GM18909 (cell line): ENCODE results near the gene SPINK14.

Experiments
- ATAC-seq: cut with Tn5 transposase; IDR thresholded peaks from one replicate; pipeline ENCODE4 v1.9.1; 2021; ENCODE audit warnings: mild to moderate bottlenecking; ENCODE audit not compliant: unreplicated experiment, poor library complexity

SPINK14 gene

GRCh38 chr5:148191010-148191409 lies 22.7 kb downstream of the SPINK14 start:
- ATAC-seq = no peak

GRCh38 chr5:148193202-148193601 lies 24.9 kb downstream of the SPINK14 start:
- no peak for ATAC-seq

- no peak for ATAC-seq
These were observed 32.8 kb downstream of the SPINK14 start for GRCh38 chr5:148201151-148201550.

- no peak for ATAC-seq
These were observed 34.3 kb downstream of the SPINK14 start, which contains the start of gene SPINK6 for GRCh38 chr5:148202531-148203203. TSS of gene SPINK6 (plus strand) at chr5:148203042. CDS start at chr5:148203097, 55 bp downstream.

- no peak for ATAC-seq
These were observed 36.9 kb downstream of the SPINK14 start for GRCh38 chr5:148205044-148205806.

- ATAC-seq = no peak
These were observed 37.5 kb downstream of the SPINK14 start for GRCh38 chr5:148205865-148206264.

- ATAC-seq = no peak
These were observed 38.3 kb downstream of the SPINK14 start for GRCh38 chr5:148206620-148207019.

- ATAC-seq = no peak
These were observed 39.9 kb downstream of the SPINK14 start for GRCh38 chr5:148208226-148208625.

- no peak for ATAC-seq
These were observed 40.9 kb downstream of the SPINK14 start for GRCh38 chr5:148209151-148209770.

GRCh38 chr5:148214665-148215185 lies 46.4 kb downstream of the SPINK14 start:
- no peak for ATAC-seq

- no peak for ATAC-seq
These were observed 53.2 kb downstream of the SPINK14 start for GRCh38 chr5:148221508-148221907.

- no peak for ATAC-seq
These were observed 55.9 kb downstream of the SPINK14 start for GRCh38 chr5:148224117-148224742.
